ENCODE measurements around the gene GTF3C5.
"Not testable (repeated sequence)": the region's sequence is repeated elsewhere in the genome, so short reads cannot be mapped to it uniquely, and the experiment has no call there.

GTF3C5 gene

GRCh38 chr9:133056533-133056932, 25.7 kb downstream of the GTF3C5 start:
- DNase-seq, result no peak

- no peak for DNase-seq
Observed at GRCh38 chr9:133057006-133057405, 26.2 kb downstream of the GTF3C5 start.

GRCh38 chr9:133057553-133057952, 26.8 kb downstream of the GTF3C5 start:
- DNase-seq, result no peak

GRCh38 chr9:133058071-133058470, 27.3 kb downstream of the GTF3C5 start:
- no peak for DNase-seq

GRCh38 chr9:133058550-133059320, 27.9 kb downstream of the GTF3C5 start:
- DNase-seq, result no peak

GRCh38 chr9:133059623-133060022, 28.8 kb downstream of the GTF3C5 start:
- DNase-seq, result no peak

- no peak for DNase-seq
Observed at GRCh38 chr9:133060417-133060841, 29.6 kb downstream of the GTF3C5 start.

GRCh38 chr9:133061019-133061763, 30.4 kb downstream of the GTF3C5 start:
- not testable (repeated sequence) for DNase-seq

- not testable (repeated sequence) for DNase-seq
Observed at GRCh38 chr9:133061764-133062145, 31.0 kb downstream of the GTF3C5 start, which contains the start of gene CEL. TSS of gene CEL (plus strand) at chr9:133061981. CDS start at chr9:133062003, 22 bp downstream.

- not testable (repeated sequence) for DNase-seq
Observed at GRCh38 chr9:133062569-133062968, 31.8 kb downstream of the GTF3C5 start.

- no peak for DNase-seq
Observed at GRCh38 chr9:133063159-133063499, 32.3 kb downstream of the GTF3C5 start.

- no peak for DNase-seq
Observed at GRCh38 chr9:133063500-133064231, 32.9 kb downstream of the GTF3C5 start.

GRCh38 chr9:133064241-133065069, 33.7 kb downstream of the GTF3C5 start:
- DNase-seq, result no peak

- DNase-seq, result no peak
Observed at GRCh38 chr9:133065070-133065388, 34.2 kb downstream of the GTF3C5 start.

- DNase-seq, result no peak
Observed at GRCh38 chr9:133066181-133066983, 35.6 kb downstream of the GTF3C5 start.

GRCh38 chr9:133067006-133067405, 36.2 kb downstream of the GTF3C5 start:
- DNase-seq, result no peak

- no peak for DNase-seq
Observed at GRCh38 chr9:133067813-133068212, 37.0 kb downstream of the GTF3C5 start.

GRCh38 chr9:133068431-133068830, 37.6 kb downstream of the GTF3C5 start:
- DNase-seq, result not testable (repeated sequence)

- not testable (repeated sequence) for DNase-seq
Observed at GRCh38 chr9:133070500-133070961, 39.7 kb downstream of the GTF3C5 start.

GRCh38 chr9:133070985-133071384, 40.2 kb downstream of the GTF3C5 start:
- not testable (repeated sequence) for DNase-seq

- no peak for DNase-seq
Observed at GRCh38 chr9:133071484-133072150, 40.8 kb downstream of the GTF3C5 start.
